A549 treated with Mapracorat at 1 μM for 4 hours (cell line): ENCODE data around the gene DNAJC28. TPM values are rescaled to one million over a fixed set of nuclear protein-coding genes. Genes with fewer than 3 reads are reported as not detected.

ENCODE experiments used
- total RNA-seq: library from RNA; stranded (reverse); fragments of 200-300 nt; extraction: Qiagen RNA extraction; gene quantifications from 5 replicates; pipeline ENCODE4 v1.2.3, GENCODE V29; 2022

Gene DNAJC28
- 0.29 to 0.42 TPM (median 0.34 TPM) in 5 replicates for total RNA-seq

DNA sequence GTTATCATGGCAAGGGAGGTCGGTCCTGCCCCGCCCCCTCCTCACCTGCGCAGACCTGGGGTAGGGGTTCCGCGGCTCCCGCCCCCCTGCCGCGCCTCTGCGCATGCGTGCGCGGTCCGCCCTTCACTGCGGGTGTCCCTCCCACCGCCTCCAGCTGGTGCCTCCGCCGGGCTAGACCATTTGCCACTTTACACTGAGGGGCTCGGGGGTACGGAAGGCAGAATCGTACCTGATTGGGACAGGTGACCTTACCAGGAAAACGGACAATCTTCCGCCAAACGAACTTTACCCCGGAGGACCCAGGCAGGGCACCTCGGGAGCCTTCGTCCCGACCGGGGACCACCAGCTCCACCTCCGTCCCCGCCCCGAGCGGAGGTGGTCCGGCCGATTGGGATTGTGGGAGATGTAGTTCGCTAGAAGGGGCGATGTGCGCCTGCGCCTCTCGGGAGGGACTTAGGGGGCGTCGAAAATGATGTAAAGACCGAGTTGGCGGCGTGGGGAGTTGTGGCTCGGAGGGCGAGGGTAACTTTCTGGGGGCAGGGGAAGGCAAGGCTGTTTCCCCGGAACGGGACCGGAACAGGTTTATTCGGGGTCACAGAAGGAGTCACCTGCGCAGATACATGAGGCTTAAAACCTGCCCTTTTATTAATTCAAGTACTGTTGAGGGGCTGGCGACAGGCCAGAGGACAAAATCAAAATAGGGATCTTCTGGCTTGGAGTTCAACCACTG, at the start of gene DNAJC28:
DNAJC28 (minus strand) TSS at position 344 of the 730 bp plus-strand sequence. CDS start 2,323 bp downstream, outside the sequence.

GRCh38 chr21:33479679-33480480, 11.6 kb downstream of the DNAJC28 start, which contains the start of gene TMEM50B:
TSS of gene TMEM50B (minus strand) at chr21:33479974. CDS start at chr21:33468885, 11,089 bp downstream.

Other genes with a start within 250 kb of the DNAJC28 start
- 16.6 to 18.6 TPM (median 18.0 TPM) in 5 replicates for gene IL10RB, start 225.3 kb downstream of the DNAJC28 start, total RNA-seq
- 10.9 to 21.9 TPM (median 18.8 TPM) in 5 replicates for gene IFNAR1, start 166.7 kb downstream of the DNAJC28 start, total RNA-seq
- gene IFNGR2, start 88.3 kb downstream of the DNAJC28 start, total RNA-seq: 53.3 to 57.0 TPM (median 53.9 TPM) in 5 replicates
- 9.6 to 11.1 TPM (median 9.7 TPM) in 5 replicates for gene TMEM50B, start 11.7 kb downstream of the DNAJC28 start, total RNA-seq
- 58.7 to 65.4 TPM (median 63.4 TPM) in 5 replicates for gene GART, start 50.4 kb upstream of the DNAJC28 start, total RNA-seq
- 72.0 to 86.6 TPM (median 82.6 TPM) in 5 replicates for gene SON, start 51.3 kb upstream of the DNAJC28 start, total RNA-seq
- 14.3 to 16.9 TPM (median 16.6 TPM) in 5 replicates for gene DONSON, start 97.0 kb upstream of the DNAJC28 start, total RNA-seq
- 12.8 to 15.3 TPM (median 14.0 TPM) in 5 replicates for gene CRYZL1, start 150.0 kb upstream of the DNAJC28 start, total RNA-seq
- 16.4 to 22.5 TPM (median 18.0 TPM) in 5 replicates for gene ITSN1, start 150.8 kb upstream of the DNAJC28 start, total RNA-seq